ENCODE data around the gene TAOK1. TPM values are rescaled to one million over a fixed set of nuclear protein-coding genes. Genes with fewer than 3 reads are reported as not detected.
A peak's percentile ranks its signal among the peaks of the same experiment; 100 is the strongest.

Gene TAOK1
- total and polyA plus RNA-seq, 9 of the 15 experiments (the other 6 are each of a cell fraction or from before 2014, with no cell fraction given): 3.2 to 33.1 (median 16.5) TPM

- TF ChIP-seq, protein P1, sequence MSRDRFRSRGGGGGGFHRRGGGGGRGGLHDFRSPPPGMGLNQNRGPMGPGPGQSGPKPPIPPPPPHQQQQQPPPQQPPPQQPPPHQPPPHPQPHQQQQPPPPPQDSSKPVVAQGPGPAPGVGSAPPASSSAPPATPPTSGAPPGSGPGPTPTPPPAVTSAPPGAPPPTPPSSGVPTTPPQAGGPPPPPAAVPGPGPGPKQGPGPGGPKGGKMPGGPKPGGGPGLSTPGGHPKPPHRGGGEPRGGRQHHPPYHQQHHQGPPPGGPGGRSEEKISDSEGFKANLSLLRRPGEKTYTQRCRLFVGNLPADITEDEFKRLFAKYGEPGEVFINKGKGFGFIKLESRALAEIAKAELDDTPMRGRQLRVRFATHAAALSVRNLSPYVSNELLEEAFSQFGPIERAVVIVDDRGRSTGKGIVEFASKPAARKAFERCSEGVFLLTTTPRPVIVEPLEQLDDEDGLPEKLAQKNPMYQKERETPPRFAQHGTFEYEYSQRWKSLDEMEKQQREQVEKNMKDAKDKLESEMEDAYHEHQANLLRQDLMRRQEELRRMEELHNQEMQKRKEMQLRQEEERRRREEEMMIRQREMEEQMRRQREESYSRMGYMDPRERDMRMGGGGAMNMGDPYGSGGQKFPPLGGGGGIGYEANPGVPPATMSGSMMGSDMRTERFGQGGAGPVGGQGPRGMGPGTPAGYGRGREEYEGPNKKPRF (IDR thresholded peaks at IDR 0.05; ENCODE audit: low read depth, low read length): no peak
- TF ChIP-seq ZMIZ1 (IDR thresholded peaks at IDR 0.05; ENCODE audit: low read depth in 2 of 2, low read length in 2 of 2) (no peak), MYNN (IDR thresholded peaks at IDR 0.05) (0 out of 2 replicates have a peak, but pooled peaks have one; percentile 21), MYNN (CRISPR knock-in tag; IDR thresholded peaks at IDR 0.05) (no peak), YY1 (IDR thresholded peaks at IDR 0.05; ENCODE audit: borderline replicate concordance in 1 of 3, control insufficient read depth in 1 of 3, extremely low read depth in 1 of 3, insufficient read depth in 3 of 3, insufficient read length in 1 of 3, insufficient replicate concordance in 2 of 3, low read depth in 1 of 3, low read length in 2 of 3) (peak in 1 of 3 experiments; percentile 55), HDAC2 (IDR thresholded peaks at IDR 0.05) (0 out of 2 replicates have a peak, but pooled peaks have one; percentile 21), MTA3 (IDR thresholded peaks at IDR 0.05; ENCODE audit: borderline replicate concordance) (peak; percentile 29; the same call in 1 of the 2 replicates), CBFA2T2 (conservative IDR thresholded peaks at IDR 0.05) (no peak), ZNF75A (CRISPR knock-in tag; IDR thresholded peaks at IDR 0.05) (no peak), EGR1 (conservative IDR thresholded peaks at IDR 0.05) (peak; percentile 18; the same call in 1 of the 2 replicates), MAZ (CRISPR knock-in tag; conservative IDR thresholded peaks at IDR 0.05 in 1 of 2, IDR thresholded peaks at IDR 0.05 in 1 of 2) (peak in 1 of 2 experiments; percentile 74; a peak in 2 of 4 replicates), HCFC1 (IDR thresholded peaks at IDR 0.05; ENCODE audit: low read depth, low read length) (no peak), SIN3A (IDR thresholded peaks at IDR 0.05; ENCODE audit: borderline replicate concordance in 2 of 2, control insufficient read depth in 1 of 2, low read depth in 2 of 2, low read length in 2 of 2) (peak in 1 of 2 experiments; percentile 22; a peak in 1 of 4 replicates), TOE1 (IDR thresholded peaks at IDR 0.05; ENCODE audit: borderline replicate concordance) (0 out of 2 replicates have a peak, but pooled peaks have one; percentile 16), TOE1 (CRISPR knock-in tag; IDR thresholded peaks at IDR 0.05; ENCODE audit: borderline replicate concordance, low read depth) (no peak), ARID1B (IDR thresholded peaks at IDR 0.05) (0 out of 2 replicates have a peak, but pooled peaks have one; percentile 13), SAP30 (IDR thresholded peaks at IDR 0.05; ENCODE audit: borderline replicate concordance, insufficient read depth, low read depth, low read length, poor library complexity, severe bottlenecking) (peak; percentile 22)
- TF ChIP-seq, protein P2, sequence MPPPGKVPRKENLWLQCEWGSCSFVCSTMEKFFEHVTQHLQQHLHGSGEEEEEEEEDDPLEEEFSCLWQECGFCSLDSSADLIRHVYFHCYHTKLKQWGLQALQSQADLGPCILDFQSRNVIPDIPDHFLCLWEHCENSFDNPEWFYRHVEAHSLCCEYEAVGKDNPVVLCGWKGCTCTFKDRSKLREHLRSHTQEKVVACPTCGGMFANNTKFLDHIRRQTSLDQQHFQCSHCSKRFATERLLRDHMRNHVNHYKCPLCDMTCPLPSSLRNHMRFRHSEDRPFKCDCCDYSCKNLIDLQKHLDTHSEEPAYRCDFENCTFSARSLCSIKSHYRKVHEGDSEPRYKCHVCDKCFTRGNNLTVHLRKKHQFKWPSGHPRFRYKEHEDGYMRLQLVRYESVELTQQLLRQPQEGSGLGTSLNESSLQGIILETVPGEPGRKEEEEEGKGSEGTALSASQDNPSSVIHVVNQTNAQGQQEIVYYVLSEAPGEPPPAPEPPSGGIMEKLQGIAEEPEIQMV (tag; conservative IDR thresholded peaks at IDR 0.05; ENCODE audit: low read depth): no peak
Observed at GRCh38 chr17:29390851-29391631, 878 bp downstream of the TAOK1 start (continued).

Measured in K562 (cell line).